ENCODE measurements around the gene ETS2.

DNA sequence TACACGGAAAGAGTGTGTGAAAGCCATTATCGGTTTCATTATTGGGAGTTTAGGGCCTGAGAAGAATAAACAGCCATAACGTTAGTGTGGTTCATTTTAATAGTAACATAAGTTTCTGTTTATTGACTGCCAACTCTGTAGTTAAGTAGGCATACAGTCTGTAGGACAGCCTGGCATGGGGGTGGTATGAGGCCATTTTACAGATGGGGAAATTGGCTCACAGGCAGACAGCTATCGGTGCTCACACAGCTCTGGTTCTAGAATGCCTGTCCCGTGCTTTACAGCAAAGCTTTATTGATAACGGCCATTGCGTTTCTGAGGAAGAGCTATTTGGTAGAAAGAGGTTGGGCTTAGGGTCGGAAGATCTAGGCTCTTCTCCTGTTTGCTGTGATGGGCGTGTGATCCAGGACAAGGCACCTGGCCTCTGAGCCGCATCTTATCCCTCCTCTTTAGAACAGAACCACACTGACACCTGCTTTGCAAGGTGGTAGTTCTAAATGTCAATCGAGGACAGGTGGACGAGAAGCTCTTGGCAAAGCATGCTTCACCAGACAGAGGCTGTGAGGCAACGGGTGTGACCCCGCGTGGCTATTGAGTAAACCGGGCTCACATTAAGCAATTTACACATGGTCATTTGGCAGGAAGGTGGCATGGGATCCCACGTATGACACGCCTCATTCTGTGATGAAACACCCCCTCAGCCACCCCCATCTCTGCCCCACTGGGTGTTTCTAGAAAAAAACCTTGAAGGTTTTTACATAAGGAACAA, 14.9 kb downstream of the ETS2 start:
- TF ChIP-seq, protein P1, sequence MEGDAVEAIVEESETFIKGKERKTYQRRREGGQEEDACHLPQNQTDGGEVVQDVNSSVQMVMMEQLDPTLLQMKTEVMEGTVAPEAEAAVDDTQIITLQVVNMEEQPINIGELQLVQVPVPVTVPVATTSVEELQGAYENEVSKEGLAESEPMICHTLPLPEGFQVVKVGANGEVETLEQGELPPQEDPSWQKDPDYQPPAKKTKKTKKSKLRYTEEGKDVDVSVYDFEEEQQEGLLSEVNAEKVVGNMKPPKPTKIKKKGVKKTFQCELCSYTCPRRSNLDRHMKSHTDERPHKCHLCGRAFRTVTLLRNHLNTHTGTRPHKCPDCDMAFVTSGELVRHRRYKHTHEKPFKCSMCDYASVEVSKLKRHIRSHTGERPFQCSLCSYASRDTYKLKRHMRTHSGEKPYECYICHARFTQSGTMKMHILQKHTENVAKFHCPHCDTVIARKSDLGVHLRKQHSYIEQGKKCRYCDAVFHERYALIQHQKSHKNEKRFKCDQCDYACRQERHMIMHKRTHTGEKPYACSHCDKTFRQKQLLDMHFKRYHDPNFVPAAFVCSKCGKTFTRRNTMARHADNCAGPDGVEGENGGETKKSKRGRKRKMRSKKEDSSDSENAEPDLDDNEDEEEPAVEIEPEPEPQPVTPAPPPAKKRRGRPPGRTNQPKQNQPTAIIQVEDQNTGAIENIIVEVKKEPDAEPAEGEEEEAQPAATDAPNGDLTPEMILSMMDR (conservative IDR thresholded peaks at IDR 0.05; ENCODE audit: low read depth, low read length), result no peak
- no peak for TF ChIP-seq SMC3 (IDR thresholded peaks at IDR 0.05; ENCODE audit: low read depth, low read length)
- no peak; the same call in 1 of the 2 replicates for TF ChIP-seq POLR2A (IDR thresholded peaks at IDR 0.05; ENCODE audit: low read depth, low read length)
- no peak for TF ChIP-seq MXI1 (IDR thresholded peaks at IDR 0.05; ENCODE audit: borderline replicate concordance, low read depth, low read length)
- TF ChIP-seq MAFK (IDR thresholded peaks at IDR 0.05; ENCODE audit: low read depth, low read length), result no peak

Data from IMR-90 (cell line).